Stomach (tissue), 4 donors: ENCODE results near the gene GRIFIN.

Experiments used
- EP300 ChIP-seq: sonication (generic); formaldehyde crosslinking; IDR thresholded peaks from one replicate; pipeline ENCODE4 v1.6.1; 2017; ENCODE audit warnings: antibody characterized with exemption
- POLR2A ChIP-seq, 4 donors: fragments of 450-650 bp; IDR thresholded peaks; one replicate each; pipeline ENCODE4 v1.6.1; 2016; ENCODE audit warnings: antibody characterized with exemption in 4 of 4, control low read depth in 2 of 4, mild to moderate bottlenecking in 1 of 4, moderate library complexity in 1 of 4
- POLR2AphosphoS5 ChIP-seq, 3 donors: sonication (generic); formaldehyde crosslinking; IDR thresholded peaks; one replicate each; pipeline ENCODE4 v1.6.1; 2016; ENCODE audit warnings: antibody characterized with exemption in 3 of 3
- TF ChIP-seq, protein P1 (sequence below), 7 experiments: fragments of 450-650 bp in 4 of 7; fragments of 200-600 bp in 3 of 7; sonication (generic) in 3 of 7; IDR thresholded peaks; one replicate each; pipeline ENCODE4 v1.5.1; 2016 to 2019; ENCODE audit warnings: antibody characterized with exemption in 7 of 7, control low read depth in 2 of 7, mild to moderate bottlenecking in 1 of 7

GRCh38 chr7:2516194-2516555 lies 40.0 kb upstream of the GRIFIN start:
- no peak for TF ChIP-seq POLR2A (IDR thresholded peaks at IDR 0.05)
- TF ChIP-seq, protein P1, sequence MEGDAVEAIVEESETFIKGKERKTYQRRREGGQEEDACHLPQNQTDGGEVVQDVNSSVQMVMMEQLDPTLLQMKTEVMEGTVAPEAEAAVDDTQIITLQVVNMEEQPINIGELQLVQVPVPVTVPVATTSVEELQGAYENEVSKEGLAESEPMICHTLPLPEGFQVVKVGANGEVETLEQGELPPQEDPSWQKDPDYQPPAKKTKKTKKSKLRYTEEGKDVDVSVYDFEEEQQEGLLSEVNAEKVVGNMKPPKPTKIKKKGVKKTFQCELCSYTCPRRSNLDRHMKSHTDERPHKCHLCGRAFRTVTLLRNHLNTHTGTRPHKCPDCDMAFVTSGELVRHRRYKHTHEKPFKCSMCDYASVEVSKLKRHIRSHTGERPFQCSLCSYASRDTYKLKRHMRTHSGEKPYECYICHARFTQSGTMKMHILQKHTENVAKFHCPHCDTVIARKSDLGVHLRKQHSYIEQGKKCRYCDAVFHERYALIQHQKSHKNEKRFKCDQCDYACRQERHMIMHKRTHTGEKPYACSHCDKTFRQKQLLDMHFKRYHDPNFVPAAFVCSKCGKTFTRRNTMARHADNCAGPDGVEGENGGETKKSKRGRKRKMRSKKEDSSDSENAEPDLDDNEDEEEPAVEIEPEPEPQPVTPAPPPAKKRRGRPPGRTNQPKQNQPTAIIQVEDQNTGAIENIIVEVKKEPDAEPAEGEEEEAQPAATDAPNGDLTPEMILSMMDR (IDR thresholded peaks at IDR 0.05) = no peak
- TF ChIP-seq POLR2AphosphoS5 (IDR thresholded peaks at IDR 0.05) = no peak
- no peak for TF ChIP-seq EP300
